Measurements from ENCODE around the gene SELE. TPM values are rescaled to one million over a fixed set of nuclear protein-coding genes. Genes with fewer than 3 reads are reported as not detected.

The SELE gene, protein sequence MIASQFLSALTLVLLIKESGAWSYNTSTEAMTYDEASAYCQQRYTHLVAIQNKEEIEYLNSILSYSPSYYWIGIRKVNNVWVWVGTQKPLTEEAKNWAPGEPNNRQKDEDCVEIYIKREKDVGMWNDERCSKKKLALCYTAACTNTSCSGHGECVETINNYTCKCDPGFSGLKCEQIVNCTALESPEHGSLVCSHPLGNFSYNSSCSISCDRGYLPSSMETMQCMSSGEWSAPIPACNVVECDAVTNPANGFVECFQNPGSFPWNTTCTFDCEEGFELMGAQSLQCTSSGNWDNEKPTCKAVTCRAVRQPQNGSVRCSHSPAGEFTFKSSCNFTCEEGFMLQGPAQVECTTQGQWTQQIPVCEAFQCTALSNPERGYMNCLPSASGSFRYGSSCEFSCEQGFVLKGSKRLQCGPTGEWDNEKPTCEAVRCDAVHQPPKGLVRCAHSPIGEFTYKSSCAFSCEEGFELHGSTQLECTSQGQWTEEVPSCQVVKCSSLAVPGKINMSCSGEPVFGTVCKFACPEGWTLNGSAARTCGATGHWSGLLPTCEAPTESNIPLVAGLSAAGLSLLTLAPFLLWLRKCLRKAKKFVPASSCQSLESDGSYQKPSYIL
- not detected for polyA plus RNA-seq (2012; ENCODE audit: insufficient read depth, insufficient read length)

DNA sequence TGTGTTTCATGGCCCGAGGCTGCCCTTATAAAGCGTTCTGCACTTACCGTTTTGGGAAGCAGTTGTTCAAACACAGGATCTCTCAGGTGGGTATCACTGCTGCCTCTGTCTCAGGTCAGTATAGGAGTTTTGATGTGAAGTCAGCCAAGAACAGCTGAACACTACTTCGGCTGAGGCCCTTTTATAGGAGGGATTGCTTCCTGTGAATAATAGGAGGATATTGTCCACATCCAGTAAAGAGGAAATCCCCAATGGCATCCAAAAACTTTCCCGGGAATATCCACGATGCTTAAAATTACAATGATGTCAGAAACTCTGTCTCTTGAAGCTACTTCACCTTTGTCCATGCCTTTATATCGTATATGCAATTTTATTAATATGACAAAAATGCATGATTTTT lies at the start of gene SELE:
SELE (minus strand) TSS at position 156 of the 400 bp plus-strand sequence. CDS start 467 bp downstream, outside the sequence.
- no peak within 1 kb of the TSS for H3K4me3 ChIP-seq (ENCODE audit: low read length)
- DNase-seq (ENCODE audit: low read depth, low spot score) = no peak

DNA sequence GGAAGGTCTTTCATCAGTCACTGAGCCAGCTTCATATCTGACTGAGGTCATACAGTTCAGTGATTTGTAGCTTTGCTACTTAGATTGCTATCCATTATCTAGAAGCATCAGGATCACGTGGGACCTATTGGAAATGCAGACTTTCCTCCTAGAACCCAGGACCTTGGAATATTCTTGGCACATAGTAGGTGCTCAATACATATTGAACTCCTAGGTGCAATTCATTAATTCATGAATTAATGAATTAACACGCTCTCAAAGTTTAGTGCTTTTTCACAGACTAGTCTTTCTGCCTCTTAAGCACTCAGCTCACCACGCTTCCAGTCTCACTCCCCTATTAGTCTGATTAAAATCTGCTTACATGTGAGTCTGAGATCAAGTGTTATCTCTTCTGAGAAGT lies 48.7 kb upstream of the SELE start:
- no peak for DNase-seq (ENCODE audit: low read depth, low spot score)
- H3K4me3 ChIP-seq (ENCODE audit: low read length) = no peak overlapping the region

DNA sequence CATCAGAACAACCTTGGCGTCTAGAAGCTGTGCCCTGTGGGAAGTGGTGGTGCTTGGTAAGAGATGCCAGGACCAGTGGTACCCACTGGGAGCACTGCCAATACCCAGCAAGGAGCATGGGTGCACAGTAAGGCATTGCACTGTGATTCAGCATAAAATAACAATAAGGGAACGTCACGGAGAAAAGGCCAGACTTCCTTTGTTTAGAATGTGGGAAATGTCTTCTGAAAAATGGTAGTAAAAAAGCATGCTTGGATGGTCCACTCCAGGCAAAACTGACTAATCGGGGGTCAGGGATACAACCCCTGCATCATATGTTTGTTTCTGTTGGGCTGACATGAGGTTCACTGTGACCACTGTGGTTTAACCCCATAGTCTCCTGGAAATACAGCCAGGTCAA lies 46.1 kb upstream of the SELE start:
- no peak overlapping the region for H3K4me3 ChIP-seq (ENCODE audit: low read length)
- no peak for DNase-seq (ENCODE audit: low read depth, low spot score)

DNA sequence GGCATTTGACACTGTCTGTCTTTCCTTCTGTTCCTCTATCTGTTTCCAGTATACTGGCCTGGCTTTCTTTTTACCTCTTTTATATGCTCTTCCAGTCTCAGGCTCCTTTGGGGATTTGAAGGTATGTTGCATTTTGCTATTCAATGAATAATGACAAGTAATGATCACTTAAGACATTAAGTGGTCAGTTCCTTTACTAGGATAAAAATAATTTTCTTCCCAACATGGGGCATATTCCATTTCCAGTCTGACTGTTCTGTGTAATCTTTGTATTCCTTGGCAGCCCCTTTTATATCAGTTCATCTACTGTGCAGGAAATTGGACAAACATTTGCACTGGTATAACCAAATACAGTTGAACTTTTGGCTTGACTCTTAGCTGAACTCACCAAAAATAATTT lies 45.3 kb upstream of the SELE start:
- DNase-seq (ENCODE audit: low read depth, low spot score) = no peak

DNA sequence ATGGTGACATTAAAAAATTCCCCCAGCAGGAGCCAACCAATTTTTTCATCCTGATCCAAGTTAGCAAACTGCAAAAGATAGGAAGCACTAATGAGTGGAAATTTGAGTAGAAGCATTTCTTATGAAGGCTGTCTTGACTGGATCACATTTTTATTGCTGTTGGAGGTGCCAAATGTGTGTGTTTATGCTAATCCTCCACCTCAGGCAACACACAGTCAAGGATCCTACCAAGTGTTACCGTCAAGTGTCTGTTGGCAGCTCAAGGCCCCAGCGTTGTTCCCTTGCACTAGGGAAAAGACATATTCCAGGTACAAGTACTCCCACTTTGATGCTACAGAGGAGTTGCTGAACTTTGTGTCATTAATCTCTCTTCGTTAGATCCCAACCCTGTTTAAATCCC lies 42.6 kb upstream of the SELE start:
- no peak overlapping the region for H3K4me3 ChIP-seq (ENCODE audit: low read length)

More for the DNA sequence above, 45.3 kb upstream of the SELE start:
- no peak overlapping the region for H3K4me3 ChIP-seq (ENCODE audit: low read length)

DNA sequence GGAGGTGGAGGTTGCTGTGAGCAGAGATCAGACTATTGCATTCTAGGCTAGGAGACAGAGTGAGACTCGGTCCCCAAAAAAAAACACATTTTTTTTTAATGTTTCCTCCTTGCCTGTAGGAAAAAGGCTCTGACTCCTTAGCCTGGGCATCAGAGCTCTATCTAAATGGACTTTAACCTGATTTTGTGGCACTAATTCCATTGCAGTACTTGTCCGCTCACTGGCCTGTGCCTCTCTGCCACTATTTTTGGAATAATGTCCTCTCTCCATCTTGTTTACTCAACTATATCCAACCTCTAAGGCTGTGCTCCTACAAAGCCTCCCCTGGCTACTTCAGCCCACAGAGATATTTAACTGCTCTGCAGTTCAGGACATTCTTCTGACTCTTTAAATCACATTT lies 34.3 kb upstream of the SELE start:
- no peak overlapping the region for H3K4me3 ChIP-seq (ENCODE audit: low read length)
- no peak for DNase-seq (ENCODE audit: low read depth, low spot score)

More for the DNA sequence above, 42.6 kb upstream of the SELE start:
- DNase-seq (ENCODE audit: low read depth, low spot score) = no peak

DNA sequence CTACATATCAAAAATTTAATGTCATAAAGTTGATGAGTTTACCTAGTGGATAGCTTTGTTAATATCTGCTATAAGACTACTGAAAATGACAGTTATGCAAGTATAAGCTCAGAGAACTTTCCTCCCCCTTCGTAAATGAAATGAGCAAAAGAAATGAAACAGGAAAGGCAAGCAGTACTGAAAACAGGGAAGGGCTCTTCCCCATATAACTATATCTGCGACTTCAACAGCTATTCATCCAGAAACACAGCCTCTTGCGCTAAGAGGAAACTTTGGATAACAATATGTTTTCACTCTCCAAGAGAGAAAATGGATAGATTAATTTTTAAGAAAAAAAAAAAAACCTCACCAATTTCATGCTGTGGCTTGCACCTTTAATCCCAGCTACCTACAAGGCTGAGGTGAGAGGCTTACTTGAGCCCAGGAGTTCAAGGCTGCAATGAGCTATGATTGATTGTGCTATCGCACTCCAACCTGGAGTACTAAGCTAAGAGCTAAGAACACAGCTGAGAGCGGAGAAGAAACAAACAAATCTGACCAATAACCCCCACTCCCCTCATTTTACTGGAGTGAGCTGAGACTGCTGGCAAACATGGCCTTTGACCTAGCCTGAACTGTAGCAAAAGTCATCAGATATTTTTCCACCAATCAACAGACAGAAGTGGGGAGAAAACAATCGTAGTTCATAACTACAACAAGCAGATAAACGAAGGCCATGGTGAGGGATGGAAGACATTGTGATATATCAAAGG lies 31.9 kb upstream of the SELE start:
- H3K4me3 ChIP-seq (ENCODE audit: low read length) = no peak overlapping the region
- no peak for DNase-seq (ENCODE audit: low read depth, low spot score)

DNA sequence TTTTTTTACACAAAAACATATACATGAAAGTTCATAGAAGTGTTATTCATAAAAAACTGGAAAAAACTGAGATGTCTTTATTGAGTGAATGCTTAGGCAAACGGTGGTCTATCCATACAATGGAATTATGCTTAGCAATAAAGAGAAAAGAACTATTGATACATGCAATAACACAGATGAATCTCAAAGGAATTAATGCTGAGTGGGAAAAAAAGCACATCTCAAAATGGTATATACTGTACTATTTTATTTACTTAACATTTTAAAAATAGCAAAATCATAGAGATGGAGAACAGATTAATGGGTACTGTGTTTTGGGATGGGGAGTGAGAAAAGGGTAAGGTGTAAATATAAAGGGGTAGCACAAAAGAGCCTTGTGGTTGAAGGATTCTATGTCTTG lies 31.0 kb upstream of the SELE start:
- H3K4me3 ChIP-seq (ENCODE audit: low read length) = no peak overlapping the region
- DNase-seq (ENCODE audit: low read depth, low spot score) = no peak

DNA sequence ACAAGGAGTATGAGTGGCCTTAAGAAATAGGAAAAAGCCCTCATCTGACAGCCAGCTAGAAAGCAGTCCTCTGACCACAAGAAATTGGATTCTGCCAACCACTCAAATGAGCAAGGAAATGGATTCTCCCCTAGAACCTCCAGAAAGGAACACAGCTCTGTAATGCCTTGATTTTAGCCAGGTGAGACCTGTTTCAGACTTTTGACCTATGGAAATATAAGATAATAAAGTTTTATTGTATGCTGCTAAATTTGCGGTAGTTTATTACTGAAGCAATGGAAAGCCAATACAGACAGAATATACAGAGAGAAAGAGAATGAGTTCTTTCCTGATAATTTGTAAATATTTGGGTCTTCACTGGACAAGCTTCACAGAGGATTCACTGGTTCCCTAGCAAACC lies 28.8 kb upstream of the SELE start:
- no peak overlapping the region for H3K4me3 ChIP-seq (ENCODE audit: low read length)
- DNase-seq (ENCODE audit: low read depth, low spot score) = no peak

DNA sequence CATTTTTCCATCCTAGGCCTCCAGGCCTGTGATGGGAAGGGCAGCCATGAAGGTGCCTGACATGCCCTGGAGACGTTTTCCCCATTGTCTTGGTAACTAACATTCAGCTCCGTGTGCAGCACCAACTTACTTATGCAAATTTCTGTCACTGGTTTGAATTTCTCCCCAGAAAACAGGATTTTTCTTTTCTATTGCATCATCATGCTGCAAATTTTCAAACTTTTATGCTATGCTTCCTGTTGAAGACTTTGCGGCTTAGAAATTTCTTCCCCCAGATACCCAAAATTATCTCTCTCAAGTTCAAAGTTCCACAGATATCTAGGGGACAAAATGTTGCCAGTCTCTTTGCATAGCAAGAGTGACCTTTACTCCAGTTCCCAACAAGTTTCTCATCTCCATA lies 25.2 kb upstream of the SELE start:
- DNase-seq (ENCODE audit: low read depth, low spot score) = no peak

DNA sequence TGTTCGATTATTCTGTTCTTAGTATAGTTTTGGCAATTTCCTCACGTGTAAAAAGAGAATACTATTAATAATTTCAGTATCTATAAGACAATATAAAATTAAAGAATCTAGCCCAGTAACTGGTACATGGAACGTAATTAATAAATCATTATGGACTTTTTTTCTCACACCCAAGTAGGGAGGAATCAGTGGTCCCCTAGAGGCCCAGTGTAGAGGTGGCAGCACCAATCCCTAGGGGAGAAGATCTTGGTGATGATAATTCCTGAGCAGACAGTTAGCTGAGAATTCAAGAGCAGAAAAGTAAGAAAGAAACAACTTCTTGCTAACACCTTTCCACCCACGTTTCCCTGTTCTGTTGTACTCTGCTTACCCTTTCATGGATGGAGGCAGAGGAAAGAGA lies 19.7 kb upstream of the SELE start:
- DNase-seq (ENCODE audit: low read depth, low spot score) = no peak
- H3K4me3 ChIP-seq (ENCODE audit: low read length) = no peak overlapping the region

More for the DNA sequence above, 25.2 kb upstream of the SELE start:
- no peak overlapping the region for H3K4me3 ChIP-seq (ENCODE audit: low read length)

DNA sequence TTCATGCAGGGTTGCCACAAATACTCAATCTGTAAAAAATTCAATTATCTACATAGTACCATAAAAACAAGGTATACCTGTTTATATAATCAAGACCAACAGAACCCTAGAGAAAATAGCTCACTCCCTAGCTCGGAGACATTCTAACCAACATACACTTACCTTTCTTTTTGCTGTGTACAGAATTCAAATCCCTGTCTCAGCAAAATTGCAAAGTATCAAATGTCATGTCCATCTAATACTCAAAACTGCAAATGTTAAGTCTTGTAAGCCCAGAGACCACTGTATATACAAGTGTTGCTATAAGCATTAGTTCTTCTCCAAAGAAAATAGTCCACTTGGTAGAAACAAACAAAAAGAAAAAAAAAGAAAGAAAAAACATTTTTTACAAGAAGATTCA lies 16.2 kb upstream of the SELE start:
- no peak for DNase-seq (ENCODE audit: low read depth, low spot score)
- H3K4me3 ChIP-seq (ENCODE audit: low read length) = no peak overlapping the region

DNA sequence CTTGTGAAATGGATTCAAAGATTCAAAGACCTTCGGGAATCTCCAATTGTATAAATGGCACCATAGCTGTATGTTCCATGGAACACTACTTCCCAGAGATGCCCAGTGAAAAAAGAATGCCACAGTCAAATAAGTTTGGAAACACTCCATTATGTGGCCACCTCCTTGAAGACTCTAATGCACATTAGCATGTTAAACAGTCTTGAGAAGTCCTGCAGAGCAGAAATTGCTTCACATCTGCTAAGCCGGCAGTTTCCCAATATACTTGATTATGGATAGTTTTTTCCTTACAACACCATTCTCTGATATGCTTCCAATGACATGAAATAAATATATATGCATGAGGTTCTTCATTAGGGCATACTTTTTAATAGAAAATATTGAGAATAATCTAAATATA lies 12.7 kb upstream of the SELE start:
- no peak for DNase-seq (ENCODE audit: low read depth, low spot score)
- no peak overlapping the region for H3K4me3 ChIP-seq (ENCODE audit: low read length)

DNA sequence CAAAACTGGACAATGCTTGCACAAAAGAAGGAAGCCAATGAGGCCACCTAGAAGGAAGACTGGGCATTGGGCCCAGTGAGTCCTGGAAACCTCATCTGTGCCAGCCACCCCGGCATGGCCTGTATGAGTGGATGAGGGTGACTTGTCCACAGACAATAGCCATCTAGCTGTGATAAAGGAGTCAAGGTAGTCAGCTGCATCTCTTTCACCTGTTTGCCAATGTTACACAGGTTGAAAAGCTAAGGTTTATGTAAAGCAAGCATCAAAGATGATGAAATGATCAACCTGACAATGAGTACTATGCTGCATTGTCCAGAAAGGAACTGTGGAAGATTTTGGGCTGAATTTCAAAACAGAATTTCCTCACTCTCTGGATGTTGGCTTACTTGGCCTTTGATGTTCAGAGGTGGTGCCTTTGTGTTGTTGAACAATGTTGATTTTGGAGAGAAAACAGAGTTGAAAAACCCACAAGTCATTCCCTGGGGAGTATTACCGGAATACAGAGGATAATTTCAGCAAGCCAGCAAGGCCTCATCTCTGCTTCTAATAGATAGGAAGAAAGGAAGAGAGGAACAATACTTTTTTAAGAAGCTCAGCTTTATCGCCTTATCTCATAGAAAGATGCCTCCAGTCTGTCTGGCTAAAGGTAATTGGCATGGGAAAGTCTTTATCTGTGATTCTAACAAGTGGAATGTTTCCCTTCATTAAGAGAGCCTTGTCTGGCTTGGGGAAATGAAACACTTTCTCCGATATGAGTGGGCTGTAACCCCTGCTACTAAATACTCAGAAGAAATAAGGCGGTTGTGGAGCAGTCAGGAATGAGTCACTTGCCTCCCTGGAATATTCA lies 11.4 kb upstream of the SELE start:
- DNase-seq (ENCODE audit: low read depth, low spot score) = no peak
- H3K4me3 ChIP-seq (ENCODE audit: low read length) = no peak overlapping the region

DNA sequence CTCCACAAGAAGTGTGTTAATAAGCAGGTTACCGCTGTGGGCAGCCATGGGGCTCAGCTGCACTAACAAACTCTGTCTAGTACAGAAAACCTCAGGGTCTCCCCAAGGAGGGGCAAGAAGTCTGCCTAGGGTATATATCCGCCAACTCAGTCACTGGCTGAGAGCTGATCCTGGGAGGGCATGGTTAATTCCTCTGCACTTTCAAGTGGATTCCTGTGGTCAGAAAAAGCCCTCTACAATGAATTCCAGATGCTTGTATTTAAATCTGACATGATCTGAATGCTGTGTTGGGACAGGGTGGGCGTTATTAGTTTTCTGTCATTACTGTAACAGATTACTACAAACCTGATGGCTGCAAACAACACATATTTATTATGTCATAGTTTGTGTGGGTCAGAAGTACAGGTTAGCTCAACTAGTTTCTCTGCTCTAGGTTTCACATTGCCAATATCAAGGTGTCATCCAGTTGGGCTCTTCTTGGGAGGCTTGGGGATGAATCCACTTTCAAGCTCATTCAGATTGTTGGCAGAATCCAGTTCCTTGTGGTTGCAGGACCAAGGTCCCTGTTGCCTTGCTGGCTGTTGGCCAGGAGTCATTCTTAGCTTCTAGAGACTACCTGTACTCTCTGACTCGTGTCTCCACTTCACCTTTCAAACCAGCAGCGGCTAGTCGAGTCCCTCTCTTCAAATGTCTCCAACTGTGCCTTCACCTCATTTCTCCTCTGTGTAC lies 8.0 kb upstream of the SELE start:
- DNase-seq (ENCODE audit: low read depth, low spot score) = no peak
- H3K4me3 ChIP-seq (ENCODE audit: low read length) = no peak overlapping the region

DNA sequence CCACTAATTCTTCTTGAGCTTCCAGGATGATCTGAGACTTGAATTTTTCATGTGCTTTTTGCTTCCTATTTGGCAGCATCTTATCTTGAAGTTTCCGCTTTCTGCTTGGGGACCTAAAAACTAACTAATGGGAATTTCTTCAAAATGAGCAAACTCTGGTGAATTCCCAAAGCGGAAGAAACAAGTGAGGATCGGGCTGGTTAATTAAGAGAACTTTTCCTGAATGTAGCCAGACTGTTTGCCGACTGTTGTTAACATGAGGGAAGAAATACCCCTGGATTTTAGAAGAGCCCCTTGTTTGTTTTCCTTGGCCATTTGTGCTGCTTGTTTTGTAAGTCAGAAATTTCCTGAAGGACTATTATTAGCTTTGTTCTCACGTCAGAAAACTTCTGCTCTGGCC lies 6.1 kb upstream of the SELE start:
- no peak for DNase-seq (ENCODE audit: low read depth, low spot score)
- H3K4me3 ChIP-seq (ENCODE audit: low read length) = no peak overlapping the region

DNA sequence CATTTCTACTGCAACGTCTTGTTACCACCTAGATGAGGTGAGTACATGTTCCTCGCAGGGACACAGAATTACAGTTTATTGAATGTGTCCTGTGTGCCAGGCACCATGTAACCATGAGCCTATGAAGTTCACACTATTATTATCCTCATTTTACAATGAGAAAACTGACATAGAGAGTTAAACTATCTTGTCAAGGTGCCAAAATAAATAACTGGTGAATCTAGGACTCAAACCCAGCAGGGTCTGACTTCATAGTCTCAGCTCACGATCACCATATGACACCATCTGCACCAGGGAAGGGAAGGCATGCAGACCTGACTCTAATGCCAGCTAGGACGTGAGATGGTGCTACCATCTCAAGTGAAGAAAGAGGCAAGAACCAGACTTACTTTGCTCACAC lies 2.4 kb downstream of the SELE start:
- H3K4me3 ChIP-seq (ENCODE audit: low read length) = no peak overlapping the region
- no peak for DNase-seq (ENCODE audit: low read depth, low spot score)

DNA sequence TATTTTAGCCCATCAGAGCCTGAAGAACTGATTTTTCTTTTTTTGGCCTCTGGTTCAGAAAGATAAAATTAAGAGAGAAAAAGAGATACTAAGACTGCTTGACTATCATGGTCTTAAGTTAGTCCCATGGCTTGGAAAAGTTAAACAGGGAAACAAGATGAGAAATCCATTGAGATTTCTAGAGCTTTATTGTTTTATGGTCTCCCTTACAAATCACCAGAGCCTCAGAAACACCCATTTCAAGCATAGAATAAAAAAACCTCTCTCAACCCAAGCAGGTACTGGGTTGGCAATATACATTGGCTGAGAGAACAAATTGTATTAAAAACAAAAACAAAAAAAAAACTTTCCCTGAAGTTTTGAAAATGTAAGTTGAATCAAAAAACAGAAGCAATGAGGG lies 3.9 kb downstream of the SELE start:
- no peak overlapping the region for H3K4me3 ChIP-seq (ENCODE audit: low read length)
- no peak for DNase-seq (ENCODE audit: low read depth, low spot score)

DNA sequence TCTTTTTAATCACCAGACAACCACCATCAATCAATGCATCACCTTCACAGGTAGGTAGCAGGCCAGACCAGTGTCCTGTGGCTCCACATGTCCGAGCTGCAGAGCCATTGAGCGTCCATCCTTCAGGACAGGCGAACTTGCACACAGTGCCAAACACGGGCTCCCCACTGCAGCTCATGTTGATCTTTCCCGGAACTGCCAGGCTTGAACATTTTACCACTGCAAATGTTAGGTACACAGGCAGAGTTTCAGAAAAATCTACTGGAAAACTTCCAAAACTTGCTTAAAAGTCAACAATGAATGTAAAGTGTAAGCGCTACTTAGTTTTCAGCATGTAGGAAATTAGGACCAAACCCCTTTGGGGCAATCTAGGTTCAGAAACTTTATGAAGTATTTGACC lies 6.6 kb downstream of the SELE start:
- H3K4me3 ChIP-seq (ENCODE audit: low read length) = no peak overlapping the region
- no peak for DNase-seq (ENCODE audit: low read depth, low spot score)
